Measurements from ENCODE around the gene IL13RA1.
A peak's percentile ranks its signal among the peaks of the same experiment; 100 is the strongest.
"Not testable (repeated sequence)": the region's sequence is repeated elsewhere in the genome, so short reads cannot be mapped to it uniquely, and the experiment has no call there.

The IL13RA1 gene

GRCh38 chrX:118729042-118729652 is 1.7 kb downstream of the IL13RA1 start:
- DNase-seq = no peak

- DNase-seq = no peak
Measured at GRCh38 chrX:118730500-118731247, 3.3 kb downstream of the IL13RA1 start.

DNA sequence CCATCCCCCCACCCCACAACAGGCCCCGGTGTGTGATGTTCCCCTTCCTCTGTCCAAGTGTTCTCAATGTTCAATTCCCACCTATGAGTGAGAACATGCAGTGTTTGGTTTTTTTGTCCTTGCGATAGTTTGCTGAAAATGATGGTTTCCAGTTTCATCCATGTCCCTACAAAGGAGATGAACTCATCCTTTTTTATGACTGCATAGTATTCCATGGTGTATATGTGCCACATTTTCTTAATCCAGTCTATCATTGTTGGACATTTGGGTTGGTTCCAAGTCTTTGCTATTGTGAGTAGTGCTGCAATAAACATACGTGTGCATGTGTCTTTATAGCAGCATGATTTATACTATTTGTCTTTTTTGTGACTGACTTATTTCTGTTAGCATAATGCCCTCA is 5.1 kb downstream of the IL13RA1 start:
- DNase-seq = not testable (repeated sequence)

- DNase-seq = peak in 1 of 5 experiments; percentile 46
Measured at GRCh38 chrX:118734909-118735308, 7.5 kb downstream of the IL13RA1 start.

DNA sequence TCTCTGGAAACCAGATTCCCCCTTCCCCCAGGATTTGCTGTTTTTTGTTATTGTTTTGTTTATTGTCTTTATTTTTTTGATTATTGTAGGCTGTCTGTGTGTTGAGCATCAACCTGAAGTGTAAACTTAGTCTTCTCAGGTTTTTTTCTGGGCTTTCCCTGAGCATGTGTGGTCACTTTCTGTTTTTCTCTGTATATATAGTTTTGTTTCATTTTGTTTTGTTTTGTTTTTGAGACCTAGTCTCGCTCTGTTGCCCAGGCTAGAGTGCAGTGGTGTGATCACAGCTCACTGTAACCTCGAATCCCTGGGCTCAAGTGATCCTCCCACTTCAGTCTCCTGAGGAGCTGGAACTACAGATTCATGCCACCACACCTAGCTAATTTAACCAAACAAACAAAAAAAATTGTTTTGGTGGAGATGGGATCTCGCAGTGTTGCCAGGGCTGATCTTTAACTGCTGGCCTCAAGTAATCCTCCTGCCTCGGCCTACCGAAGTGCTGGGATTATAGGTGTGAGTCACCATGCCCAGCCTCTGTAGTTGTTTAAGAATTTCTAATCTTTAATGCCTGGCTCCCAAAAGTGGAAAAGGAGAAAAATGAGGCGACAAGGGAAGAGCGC is 9.1 kb downstream of the IL13RA1 start:
- no peak for DNase-seq

GRCh38 chrX:118739577-118739976 is 12.2 kb downstream of the IL13RA1 start:
- no peak for DNase-seq

DNA sequence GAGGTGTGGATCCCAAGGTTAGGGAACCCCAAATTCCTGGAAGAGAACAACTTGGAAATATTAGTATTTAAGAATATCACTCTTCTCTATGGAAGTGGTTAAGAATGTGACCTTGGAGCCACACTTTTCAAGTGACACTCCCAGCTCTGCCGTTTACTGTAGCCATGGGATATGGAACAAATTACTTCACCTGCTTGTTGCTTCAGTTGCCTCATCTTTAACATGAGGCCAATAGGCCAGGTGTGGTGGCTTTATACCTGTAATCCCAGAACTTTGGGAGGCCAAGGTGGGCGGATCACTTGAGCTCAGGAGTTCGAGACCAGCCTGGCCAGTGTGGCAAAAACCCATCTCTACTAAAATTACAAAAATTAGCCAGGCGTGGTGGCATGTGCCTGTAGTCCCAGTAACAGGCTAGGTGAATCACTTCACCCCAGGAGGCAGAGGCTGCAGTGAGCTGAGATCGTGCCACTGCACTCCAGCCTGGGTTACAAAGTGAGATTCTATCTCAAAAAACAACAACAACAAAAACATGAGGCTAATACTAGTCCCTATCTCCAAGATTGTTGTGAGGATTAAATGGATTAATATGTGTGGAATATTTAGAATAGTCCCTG is 13.0 kb downstream of the IL13RA1 start:
- DNase-seq = no peak

- DNase-seq = no peak
Measured at GRCh38 chrX:118742176-118742575, 14.8 kb downstream of the IL13RA1 start.

DNA sequence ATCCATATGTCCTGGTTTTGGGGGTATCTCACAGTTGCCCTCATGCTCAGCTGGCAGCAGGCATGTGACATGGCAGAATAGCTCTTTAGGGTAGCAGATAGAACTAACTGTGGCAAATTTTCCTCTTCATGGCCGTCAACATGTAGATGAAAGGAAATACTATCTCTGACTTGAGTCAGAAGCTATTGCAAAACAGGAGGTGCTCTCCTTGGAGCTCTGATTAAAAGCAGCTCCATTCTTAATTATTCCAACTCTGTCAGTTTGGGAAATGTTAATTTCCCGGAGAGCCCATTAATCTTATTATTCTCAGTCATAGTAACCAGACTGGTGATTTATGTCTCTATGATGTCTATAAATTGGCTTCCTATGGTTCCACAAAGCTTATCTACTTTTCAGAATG is 18.2 kb downstream of the IL13RA1 start:
- no peak for DNase-seq

- no peak for DNase-seq
Measured at GRCh38 chrX:118751950-118752783, 24.8 kb downstream of the IL13RA1 start.

DNA sequence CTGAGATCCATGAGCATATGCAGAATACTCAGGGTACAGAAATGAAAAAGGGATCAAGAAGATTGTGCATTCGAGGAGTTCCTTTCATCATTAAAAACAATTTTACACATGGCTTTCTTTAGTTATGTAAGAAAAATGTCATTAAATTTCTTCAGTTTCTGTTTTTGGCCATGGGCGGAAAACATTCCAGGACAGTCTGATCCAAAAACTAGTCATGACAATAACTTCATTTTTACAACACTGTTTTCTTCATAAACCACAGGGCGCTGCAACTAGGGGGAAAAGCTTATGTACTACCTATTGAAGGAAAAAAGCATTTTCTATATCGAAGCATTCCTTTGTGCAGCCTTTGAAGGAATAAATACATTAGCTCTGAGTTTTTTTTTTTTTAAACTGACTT is 28.2 kb downstream of the IL13RA1 start:
- no peak for DNase-seq

DNA sequence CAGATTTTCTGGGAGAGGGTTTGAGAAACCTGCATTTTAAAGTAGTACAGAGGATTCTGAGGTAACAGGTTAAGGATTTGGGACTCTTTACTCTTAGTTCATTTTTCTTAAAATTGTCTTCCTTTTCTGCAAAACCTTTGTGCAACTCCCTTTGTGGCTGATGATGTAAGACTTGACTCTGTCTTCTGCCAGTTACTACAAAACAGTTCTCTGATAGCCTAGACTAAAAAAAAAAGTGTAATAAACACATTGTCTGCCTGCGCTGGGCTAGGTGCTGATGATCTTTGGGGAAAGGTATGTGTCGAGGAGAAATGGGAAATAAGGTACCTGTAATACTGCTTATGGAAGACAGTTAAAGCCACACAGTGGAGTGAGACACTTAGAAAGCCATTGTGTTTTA is 28.7 kb downstream of the IL13RA1 start:
- no peak for DNase-seq

- no peak for DNase-seq
Measured at GRCh38 chrX:118758511-118758910, 31.1 kb downstream of the IL13RA1 start.

DNA sequence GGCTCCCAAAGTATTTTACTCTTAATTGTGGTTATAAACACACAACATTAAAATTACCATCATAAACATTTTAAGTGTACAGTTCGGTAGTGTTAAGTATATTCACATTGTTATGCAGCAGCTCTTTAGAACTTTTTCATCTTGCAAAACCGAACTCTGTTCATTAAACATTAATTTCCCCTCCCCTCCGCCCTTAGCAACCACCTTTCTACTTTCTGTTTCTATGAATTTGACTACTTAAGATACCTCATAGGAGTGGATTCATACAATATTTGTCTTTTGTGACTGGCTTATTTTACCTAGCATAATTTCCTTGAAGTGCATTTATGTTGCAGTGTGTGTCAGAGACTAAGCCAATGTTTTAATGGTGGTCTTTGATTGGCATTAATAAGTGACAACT is 32.6 kb downstream of the IL13RA1 start:
- no peak for DNase-seq

DNA sequence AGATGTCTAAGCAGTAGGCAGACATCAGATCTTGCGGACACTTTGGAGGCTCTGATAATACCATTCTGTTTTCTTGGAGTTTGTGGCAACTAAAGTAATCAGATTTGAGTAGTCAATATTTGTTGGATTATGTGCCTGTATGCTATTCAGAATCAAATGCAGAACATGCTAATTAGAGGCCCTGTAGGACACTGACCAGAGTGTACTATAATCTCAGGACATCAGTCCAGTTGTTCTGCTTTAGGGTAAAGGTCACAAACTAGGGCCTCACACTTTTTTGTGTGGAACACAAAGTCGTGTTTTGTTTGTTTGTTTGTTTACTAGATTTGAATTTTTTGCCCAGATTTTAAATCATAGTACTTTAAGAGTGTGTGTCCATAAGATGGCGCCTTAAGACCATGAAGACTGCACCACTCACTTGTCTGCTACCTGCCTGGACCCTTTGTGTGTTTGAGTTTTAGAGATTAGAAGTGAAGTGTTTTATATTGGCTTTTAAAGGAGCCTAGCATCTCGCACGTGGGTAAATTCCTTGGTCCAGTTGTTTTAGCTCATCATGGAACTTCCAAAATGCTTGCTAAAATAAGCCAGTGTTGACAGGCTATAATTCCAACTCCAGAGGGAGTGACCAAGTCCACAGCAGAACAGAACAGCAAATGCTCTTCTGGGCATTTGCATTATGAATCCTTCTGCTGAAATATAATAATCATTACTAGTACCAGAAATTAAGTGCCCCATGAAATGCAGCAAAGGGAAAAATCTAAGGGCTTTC is 34.7 kb downstream of the IL13RA1 start:
- no peak for DNase-seq

DNA sequence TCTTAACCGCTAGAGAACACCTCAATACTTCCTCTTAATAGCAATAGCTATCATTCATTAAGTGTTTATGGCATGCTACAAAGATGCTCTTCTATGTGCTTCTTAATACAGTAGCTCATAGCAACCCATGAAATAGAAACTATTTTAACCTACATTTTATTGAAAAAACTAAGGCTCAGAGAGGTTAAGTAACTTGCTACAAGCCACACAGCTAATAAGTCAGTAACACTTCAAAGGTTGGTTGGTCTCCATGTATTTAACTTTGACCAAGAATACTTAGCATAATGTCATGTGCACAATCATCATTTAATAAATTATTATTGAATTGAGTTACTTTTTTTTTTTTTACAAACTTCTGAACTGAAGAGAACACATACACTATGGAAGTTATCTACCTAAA is 36.1 kb downstream of the IL13RA1 start:
- no peak for DNase-seq

DNA sequence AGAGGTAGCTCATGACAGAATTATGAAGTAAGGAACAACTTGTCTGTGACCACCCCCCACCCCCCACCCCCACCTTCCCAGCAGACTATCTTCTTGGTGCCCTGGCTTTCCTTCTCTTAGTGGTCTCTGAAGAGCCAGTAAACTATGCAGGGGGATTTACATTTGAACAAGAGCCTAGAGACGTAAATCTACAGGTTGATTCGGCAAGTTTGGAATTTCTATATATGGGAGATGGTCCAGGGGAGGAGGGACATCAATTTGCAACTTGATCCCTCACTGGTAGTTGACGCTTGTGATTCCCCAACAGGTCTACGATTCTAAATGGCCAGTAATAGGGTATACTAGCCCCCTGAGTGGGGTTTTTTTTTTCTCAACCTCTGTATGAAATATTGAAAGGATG is 36.7 kb downstream of the IL13RA1 start:
- no peak for DNase-seq

DNA sequence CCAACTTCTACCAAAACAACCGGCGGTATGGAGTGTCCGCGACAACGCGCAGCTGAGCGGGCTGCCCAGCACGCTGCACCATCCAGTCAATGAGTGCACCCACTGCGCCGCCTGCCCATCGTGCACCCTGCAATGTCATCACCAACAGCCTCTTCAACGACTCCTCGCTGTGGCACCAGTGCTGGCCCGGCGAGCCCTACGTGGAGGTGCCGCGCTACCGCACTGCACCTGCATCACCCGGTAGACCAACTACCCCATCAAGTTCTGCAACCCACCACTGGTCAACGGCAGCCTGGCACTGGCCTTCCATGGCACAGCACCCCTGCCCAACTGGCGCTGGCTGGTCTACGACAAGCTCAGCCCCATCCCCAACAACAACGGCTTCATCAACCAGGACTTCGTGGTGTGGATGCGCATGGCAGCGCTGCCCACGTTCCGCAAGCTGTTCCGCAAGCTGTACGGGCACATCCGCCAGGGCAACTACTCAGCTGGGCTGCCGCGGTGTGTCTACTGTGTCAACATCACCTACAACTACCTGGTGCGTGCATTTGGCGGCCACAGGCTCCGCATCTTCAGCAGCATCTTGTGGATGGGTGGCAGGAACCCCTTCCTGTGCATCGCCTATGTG is 42.8 kb downstream of the IL13RA1 start:
- no peak for DNase-seq

GRCh38 chrX:118772051-118772450 is 44.6 kb downstream of the IL13RA1 start:
- DNase-seq = no peak

- no peak for DNase-seq
Measured at GRCh38 chrX:118773782-118774181, 46.4 kb downstream of the IL13RA1 start.

- DNase-seq = no peak
Measured at GRCh38 chrX:118779581-118779980, 52.2 kb downstream of the IL13RA1 start.

DNA sequence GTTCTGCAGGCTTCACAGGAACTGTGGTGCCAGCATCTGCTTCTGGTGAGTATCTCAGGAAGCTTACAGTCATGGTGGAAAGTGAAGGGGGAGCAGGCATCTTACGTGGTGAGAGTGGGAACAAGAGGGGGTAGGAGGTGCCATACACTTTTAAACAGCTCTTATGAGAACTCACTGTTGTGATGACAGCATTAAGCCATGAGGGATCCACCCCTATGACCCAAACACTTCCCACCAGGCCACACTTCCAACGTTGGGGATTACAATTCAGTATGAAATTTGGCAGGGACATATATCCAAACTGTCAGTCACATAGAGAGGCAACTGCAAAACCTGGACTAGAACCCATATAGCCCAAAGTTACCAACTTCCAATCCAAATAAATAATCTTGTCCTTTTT is 53.1 kb downstream of the IL13RA1 start:
- DNase-seq = no peak
